ENCODE measurements around the gene ZRANB3.
"Not testable (repeated sequence)": the region's sequence is repeated elsewhere in the genome, so short reads cannot be mapped to it uniquely, and the experiment has no call there.

Gene ZRANB3

DNA sequence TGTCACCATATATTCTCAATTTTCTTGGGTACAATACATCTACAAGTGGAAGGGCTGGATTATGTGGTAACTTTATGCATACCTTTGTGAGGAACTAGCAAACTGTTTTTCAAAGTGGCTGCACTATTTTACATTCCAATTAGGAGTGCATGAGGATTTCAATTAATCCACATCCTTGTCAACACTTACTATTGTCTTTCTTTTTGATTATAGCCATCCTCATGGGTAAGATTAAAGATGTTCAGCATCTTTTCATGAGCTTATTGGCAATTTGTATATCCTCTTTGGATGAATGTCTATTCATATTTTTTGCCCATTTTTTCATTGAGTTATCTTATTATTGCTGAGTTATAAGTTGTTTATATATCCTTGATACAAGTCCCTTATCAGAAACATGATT is 73.7 kb downstream of the ZRANB3 start:
- DNase-seq (ENCODE audit: low spot score) = no peak
- in situ Hi-C loops (cut with MboI; ENCODE audit: low sequenced_read_pairs, unreplicated experiment) = loop anchor here (25.0 kb wide), 1 partner anchor 255 kb away; no protein-coding TSS in a partner anchor
- TF ChIP-seq CTCF (IDR thresholded peaks at IDR 0.05; ENCODE audit: borderline replicate concordance, control extremely low read depth, extremely low read depth, insufficient read depth, missing control alignments) = no peak

DNA sequence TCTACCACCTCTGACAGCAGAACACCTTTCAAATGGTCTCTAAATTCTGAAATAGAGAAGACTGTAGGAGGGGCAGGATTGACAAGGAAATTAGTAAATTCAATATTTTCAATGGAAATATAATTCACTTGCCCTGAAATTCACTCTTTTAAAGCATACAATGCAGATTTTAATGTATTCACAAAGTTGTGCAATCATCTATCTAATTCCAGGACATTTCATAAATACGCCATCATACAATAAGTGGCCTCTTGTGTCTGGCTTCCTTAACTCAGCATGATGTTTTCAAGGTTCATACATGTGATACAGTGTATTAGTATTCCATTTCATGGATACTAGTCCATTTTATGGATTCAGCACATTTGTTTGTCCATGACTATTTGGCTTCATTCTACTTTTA is 74.2 kb downstream of the ZRANB3 start:
- in situ Hi-C loops (cut with MboI; ENCODE audit: low sequenced_read_pairs, unreplicated experiment) = loop anchor here (25.0 kb wide), 1 partner anchor 255 kb away; no protein-coding TSS in a partner anchor
- TF ChIP-seq CTCF (IDR thresholded peaks at IDR 0.05; ENCODE audit: borderline replicate concordance, control extremely low read depth, extremely low read depth, insufficient read depth, missing control alignments) = no peak
- no peak for DNase-seq (ENCODE audit: low spot score)

- DNase-seq (ENCODE audit: low spot score) = no peak
- in situ Hi-C loops (cut with MboI; ENCODE audit: low sequenced_read_pairs, unreplicated experiment) = loop anchor here (25.0 kb wide), 1 partner anchor 256 kb away; no protein-coding TSS in a partner anchor
- no peak for TF ChIP-seq CTCF (IDR thresholded peaks at IDR 0.05; ENCODE audit: borderline replicate concordance, control extremely low read depth, extremely low read depth, insufficient read depth, missing control alignments)
Observed at GRCh38 chr2:135456431-135456830, 74.6 kb downstream of the ZRANB3 start.

DNA sequence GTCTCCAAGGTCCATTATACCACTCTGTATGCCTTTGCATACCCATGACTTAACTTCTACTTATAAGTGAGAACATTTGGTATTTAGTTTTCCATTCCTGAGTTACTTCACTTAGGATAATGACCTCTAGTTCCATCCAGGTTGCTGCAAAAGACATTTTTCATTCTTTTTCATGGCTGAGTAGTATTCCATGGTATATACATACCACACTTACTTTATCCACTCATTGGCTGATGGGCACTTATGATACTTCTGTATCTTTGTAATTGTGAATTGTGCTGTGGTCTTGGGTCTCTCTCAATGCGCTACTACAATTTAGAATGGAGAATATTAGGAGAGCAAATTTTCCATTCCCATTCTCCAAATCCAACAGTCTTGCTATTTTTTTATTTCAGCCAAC is 76.4 kb downstream of the ZRANB3 start:
- in situ Hi-C loops (cut with MboI; ENCODE audit: low sequenced_read_pairs, unreplicated experiment) = loop anchor here (25.0 kb wide), 1 partner anchor 258 kb away; no protein-coding TSS in a partner anchor
- no peak for TF ChIP-seq CTCF (IDR thresholded peaks at IDR 0.05; ENCODE audit: borderline replicate concordance, control extremely low read depth, extremely low read depth, insufficient read depth, missing control alignments)

DNA sequence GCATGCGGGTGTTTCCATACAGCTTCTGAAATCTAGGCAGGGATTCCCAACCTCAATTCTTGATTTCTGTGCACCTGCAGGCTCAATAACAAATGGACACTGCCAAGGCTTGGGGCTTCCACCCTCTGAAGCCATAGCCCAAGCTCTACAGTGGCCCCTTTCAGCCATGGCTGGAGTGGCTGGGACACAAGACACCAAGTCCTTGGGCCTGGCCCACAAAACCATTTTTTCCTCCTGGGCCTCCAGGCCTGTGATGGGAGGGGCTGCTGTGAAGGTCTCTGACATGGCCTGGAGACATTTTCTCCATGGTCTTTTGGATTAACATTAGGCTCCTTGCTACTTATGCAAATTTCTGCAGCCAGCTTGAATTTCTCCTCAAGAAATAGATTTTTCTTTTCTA is 78.0 kb downstream of the ZRANB3 start:
- in situ Hi-C loops (cut with MboI; ENCODE audit: low sequenced_read_pairs, unreplicated experiment) = loop anchor here (25.0 kb wide), 1 partner anchor 259 kb away; no protein-coding TSS in a partner anchor
- DNase-seq (ENCODE audit: low spot score) = not testable (repeated sequence)

More for the DNA sequence above, 76.4 kb downstream of the ZRANB3 start:
- no peak for DNase-seq (ENCODE audit: low spot score)

- in situ Hi-C loops (cut with MboI; ENCODE audit: low sequenced_read_pairs, unreplicated experiment) = loop anchor here (25.0 kb wide), 1 partner anchor 260 kb away; no protein-coding TSS in a partner anchor
- DNase-seq (ENCODE audit: low spot score) = no peak
- no peak for TF ChIP-seq CTCF (IDR thresholded peaks at IDR 0.05; ENCODE audit: borderline replicate concordance, control extremely low read depth, extremely low read depth, insufficient read depth, missing control alignments)
Observed at GRCh38 chr2:135451966-135452365, 79.1 kb downstream of the ZRANB3 start.

GRCh38 chr2:135443013-135443412 is 88.0 kb downstream of the ZRANB3 start:
- in situ Hi-C loops (cut with MboI; ENCODE audit: low sequenced_read_pairs, unreplicated experiment); DNase-seq (ENCODE audit: low spot score): not testable (repeated sequence)

DNA sequence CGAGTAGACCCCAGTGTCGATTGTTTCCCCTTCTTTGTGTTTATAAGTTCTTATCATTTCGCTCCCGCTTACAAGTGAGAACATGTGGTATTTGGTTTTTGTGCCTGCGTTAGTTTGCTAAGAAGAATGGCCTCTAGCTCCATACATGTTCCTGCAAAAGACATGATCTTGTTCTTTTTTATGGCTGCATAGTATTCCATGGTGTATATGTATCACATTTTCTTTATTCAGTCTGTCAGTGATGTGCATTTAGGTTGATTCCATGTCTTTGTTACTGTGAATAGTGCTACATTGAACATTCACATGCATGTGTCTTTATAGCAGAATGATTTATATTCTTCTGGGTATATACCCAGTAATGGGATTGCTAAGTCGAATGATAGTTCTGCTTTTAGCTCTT is 95.9 kb downstream of the ZRANB3 start:
- in situ Hi-C loops (cut with MboI; ENCODE audit: low sequenced_read_pairs, unreplicated experiment); DNase-seq (ENCODE audit: low spot score): not testable (repeated sequence)
